K562 (cell line): ENCODE data around the gene IZUMO4. TPM values are rescaled to one million over a fixed set of nuclear protein-coding genes. Genes with fewer than 3 reads are reported as not detected.

ENCODE experiments used
- CBX1 ChIP-seq: sonication (generic); IDR thresholded peaks from 2 replicates; pipeline ENCODE4 v1.6.1; 2016; ENCODE audit warnings: antibody characterized with exemption, low read depth, mild to moderate bottlenecking
- IRF2 ChIP-seq: sonication (generic); formaldehyde crosslinking; IDR thresholded peaks from 2 replicates; pipeline ENCODE4 v1.8.1; 2022; ENCODE audit warnings: mild to moderate bottlenecking, missing genetic modification reagents
- JUN ChIP-seq, 2 experiments: sonication (generic) in 1 of 2; formaldehyde crosslinking in 1 of 2; IDR thresholded peaks; 2 replicates each; pipeline versions ENCODE4 v1.6.1 to v1.8.0; 2012 to 2022; ENCODE audit warnings: borderline replicate concordance in 2 of 2, mild to moderate bottlenecking in 2 of 2, improper control_type of control experiment in 1 of 2, low read depth in 1 of 2, low read length in 1 of 2, missing genetic modification reagents in 1 of 2
- KAT7 ChIP-seq: sonication (generic); formaldehyde crosslinking; IDR thresholded peaks from 2 replicates; pipeline ENCODE4 v1.8.0; 2022; ENCODE audit warnings: missing genetic modification reagents, mild to moderate bottlenecking, borderline replicate concordance
- MED1 ChIP-seq: sonication (generic); formaldehyde crosslinking; IDR thresholded peaks from 2 replicates; pipeline ENCODE4 v1.8.1; 2023; ENCODE audit warnings: missing genetic modification reagents, borderline replicate concordance
- MLLT1 ChIP-seq, 2 experiments: fragments of 450-650 bp; IDR thresholded peaks; 2 replicates each; pipeline ENCODE4 v1.6.1; 2016
- MTF1 ChIP-seq: fragments of 250-450 bp; sonication (Bioruptor Pico); IDR thresholded peaks from 2 replicates; pipeline ENCODE4 v1.9.0; 2021; ENCODE audit warnings: moderate library complexity, mild to moderate bottlenecking, inconsistent platforms, borderline replicate concordance
- NR1H2 ChIP-seq: sonication (generic); formaldehyde crosslinking; IDR thresholded peaks from 2 replicates; pipeline ENCODE4 v1.4.0; 2020; ENCODE audit warnings: mild to moderate bottlenecking, missing genetic modification reagents
- RBM14 ChIP-seq: fragments of 200-400 bp; formaldehyde crosslinking; IDR thresholded peaks from 2 replicates; pipeline ENCODE4 v1.6.1; 2018; ENCODE audit warnings: low read depth, mild to moderate bottlenecking, low read length, moderate library complexity, borderline replicate concordance; ENCODE audit not compliant: insufficient read depth
- RBM15 ChIP-seq: fragments of 200-400 bp; formaldehyde crosslinking; IDR thresholded peaks from 2 replicates; pipeline ENCODE4 v1.6.1; 2018; ENCODE audit warnings: mild to moderate bottlenecking, low read length, moderate library complexity; ENCODE audit not compliant: insufficient read depth
- SAFB ChIP-seq: fragments of 200-400 bp; formaldehyde crosslinking; IDR thresholded peaks from 2 replicates; pipeline ENCODE4 v1.6.1; 2017; ENCODE audit warnings: low read depth, low read length, borderline replicate concordance
- TCF3 ChIP-seq: sonication (generic); formaldehyde crosslinking; IDR thresholded peaks from 2 replicates; pipeline ENCODE4 v1.4.0; 2020; ENCODE audit warnings: mild to moderate bottlenecking, missing genetic modification reagents
- VEZF1 ChIP-seq: fragments of 200-800 bp; sonication (Bioruptor generic); IDR thresholded peaks from 2 replicates; pipeline ENCODE4 v1.6.1; 2017; ENCODE audit warnings: missing genetic modification characterization, missing compliant biosample characterization
- ZFPM2 ChIP-seq: fragments of 250-450 bp; sonication (Bioruptor Pico); IDR thresholded peaks from 2 replicates; pipeline ENCODE4 v1.5.1; 2022; ENCODE audit warnings: mild to moderate bottlenecking
- ZNF24 ChIP-seq: fragments of 450-650 bp; IDR thresholded peaks from 2 replicates; pipeline ENCODE4 v1.6.1; 2016
- ZNF740 ChIP-seq, 3 experiments: fragments of 200-800 bp in 1 of 3; sonication (Bioruptor generic) in 1 of 3; sonication (generic) in 1 of 3; formaldehyde crosslinking in 1 of 3; IDR thresholded peaks; 2 replicates each; pipeline versions ENCODE4 v1.6.1 to v1.8.0; 2016 to 2022; ENCODE audit warnings: mild to moderate bottlenecking in 2 of 3, missing compliant biosample characterization in 2 of 3, missing genetic modification characterization in 2 of 3, missing genetic modification reagents in 1 of 3
- ZNF766 ChIP-seq: fragments of 200-800 bp; sonication (Bioruptor generic); conservative IDR thresholded peaks from 2 replicates; pipeline ENCODE4 v1.6.1; 2016; ENCODE audit warnings: missing genetic modification characterization, missing compliant biosample characterization
- polyA plus RNA-seq, 8 experiments: library from polyadenylated mRNA; depleted of rRNA in 4 of 8; stranded (reverse) in 5 of 8; unstranded in 3 of 8; fragments of >200 nt; fragmentation: Nextera tagmentation in 2 of 8; fragmentation: Illumina TruSeq in 1 of 8; extraction: Ambion mirVana in 2 of 8; extraction: Trizol in 1 of 8; gene quantifications; 2 replicates each; pipeline versions ENCODE4 v1.2.1 to v1.2.3, GENCODE V29; 2011 to 2014; ENCODE audit warnings: inconsistent platforms in 1 of 8, missing spikeins in 1 of 8
- total RNA-seq, 7 experiments: library from RNA; depleted of rRNA in 6 of 7; stranded (reverse); fragments of >200 nt in 6 of 7; fragmentation: Illumina TruSeq in 2 of 7; extraction: Trizol in 2 of 7; gene quantifications; 2 replicates each; pipeline versions ENCODE4 v1.2.1 to v1.2.3, GENCODE V29; 2011 to 2021; ENCODE audit warnings: low replicate concordance in 1 of 7
- TF ChIP-seq, protein P1 (sequence below), 2 experiments: fragments of 450-650 bp; conservative IDR thresholded peaks; 2 replicates each; pipeline ENCODE4 v1.6.1; 2017; ENCODE audit warnings: mild to moderate bottlenecking in 2 of 2, moderate library complexity in 2 of 2
- TF ChIP-seq, protein P2 (sequence below): sonication (generic); formaldehyde crosslinking; IDR thresholded peaks from 2 replicates; pipeline ENCODE4 v1.8.0; 2022; ENCODE audit warnings: mild to moderate bottlenecking, low read depth, missing genetic modification reagents

The IZUMO4 gene
- total and polyA plus RNA-seq, 9 of the 15 experiments (the other 6 are each of a cell fraction or from before 2014, with no cell fraction given) = 0.07 to 3.9 (median 1.2) TPM

DNA sequence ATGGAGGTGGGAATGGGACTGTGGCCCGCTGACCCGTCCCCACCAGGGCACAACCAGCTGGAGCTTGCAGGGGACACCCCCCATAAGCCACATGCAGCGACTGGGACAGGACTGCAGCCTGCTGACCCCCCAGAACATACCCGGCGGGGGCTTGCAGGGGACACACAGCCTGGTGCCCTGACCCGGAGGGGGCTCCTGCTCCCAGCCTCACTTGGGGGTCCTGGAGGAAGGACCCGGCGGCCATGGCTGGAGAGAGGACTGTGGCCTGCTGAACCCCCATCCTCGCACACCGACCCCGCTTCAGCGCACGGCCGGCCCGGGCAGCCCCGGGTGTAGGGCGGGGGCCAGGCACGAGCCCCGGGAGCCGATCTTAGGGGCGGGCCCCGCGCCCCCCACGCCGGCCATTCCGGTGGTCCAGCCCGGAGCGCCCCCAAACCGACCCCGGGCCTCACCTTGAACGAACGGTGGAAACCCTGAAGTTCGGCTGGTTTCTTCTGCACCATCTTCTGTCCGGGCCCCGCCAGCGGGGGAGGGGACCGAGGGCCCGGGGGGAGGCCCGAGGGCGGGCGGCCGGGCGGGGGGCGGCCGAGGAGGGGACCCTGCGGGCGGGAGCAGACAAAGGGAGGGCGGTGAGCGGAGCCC lies 46.2 kb upstream of the IZUMO4 start (continued):
- TF ChIP-seq VEZF1 (CRISPR knock-in tag) (peak; percentile 78), TCF3 (CRISPR knock-in tag) (no peak), JUN (IDR thresholded peaks at IDR 0.05; ENCODE audit: borderline replicate concordance, low read depth, low read length) (no peak), JUN (CRISPR knock-in tag; IDR thresholded peaks at IDR 0.05; ENCODE audit: borderline replicate concordance) (no peak), KAT7 (CRISPR knock-in tag) (peak; percentile 81; the same call in 1 of the 2 replicates), ZNF766 (CRISPR knock-in tag) (peak; percentile 55; the same call in 1 of the 2 replicates), ZNF24 (no peak), RBM15 (0 out of 2 replicates have a peak, but pooled peaks have one; percentile 86), IRF2 (CRISPR knock-in tag) (no peak), ZNF740 (CRISPR knock-in tag; IDR thresholded peaks at IDR 0.05) (peak; percentile 69; the same call in 1 of the 2 replicates), ZNF740 (tag; IDR thresholded peaks at IDR 0.05) (peak in 1 of 2 experiments; percentile 4; a peak in 1 of 4 replicates), NR1H2 (no peak), CBX1 (no peak), RBM14 (0 out of 2 replicates have a peak, but pooled peaks have one; percentile 79), ZFPM2 (CRISPR knock-in tag) (no peak), MED1 (peak; percentile 4; the same call in 1 of the 2 replicates), MLLT1 (IDR thresholded peaks at IDR 0.05) (no peak), MTF1 (CRISPR knock-in tag) (no peak), SAFB (no peak)
- TF ChIP-seq, protein P1, sequence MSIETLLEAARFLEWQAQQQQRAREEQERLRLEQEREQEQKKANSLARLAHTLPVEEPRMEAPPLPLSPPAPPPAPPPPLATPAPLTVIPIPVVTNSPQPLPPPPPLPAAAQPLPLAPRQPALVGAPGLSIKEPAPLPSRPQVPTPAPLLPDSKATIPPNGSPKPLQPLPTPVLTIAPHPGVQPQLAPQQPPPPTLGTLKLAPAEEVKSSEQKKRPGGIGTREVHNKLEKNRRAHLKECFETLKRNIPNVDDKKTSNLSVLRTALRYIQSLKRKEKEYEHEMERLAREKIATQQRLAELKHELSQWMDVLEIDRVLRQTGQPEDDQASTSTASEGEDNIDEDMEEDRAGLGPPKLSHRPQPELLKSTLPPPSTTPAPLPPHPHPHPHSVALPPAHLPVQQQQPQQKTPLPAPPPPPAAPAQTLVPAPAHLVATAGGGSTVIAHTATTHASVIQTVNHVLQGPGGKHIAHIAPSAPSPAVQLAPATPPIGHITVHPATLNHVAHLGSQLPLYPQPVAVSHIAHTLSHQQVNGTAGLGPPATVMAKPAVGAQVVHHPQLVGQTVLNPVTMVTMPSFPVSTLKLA (conservative IDR thresholded peaks at IDR 0.05) = peak in 1 of 2 experiments; percentile 32; a peak in 1 of 4 replicates
- TF ChIP-seq, protein P2, sequence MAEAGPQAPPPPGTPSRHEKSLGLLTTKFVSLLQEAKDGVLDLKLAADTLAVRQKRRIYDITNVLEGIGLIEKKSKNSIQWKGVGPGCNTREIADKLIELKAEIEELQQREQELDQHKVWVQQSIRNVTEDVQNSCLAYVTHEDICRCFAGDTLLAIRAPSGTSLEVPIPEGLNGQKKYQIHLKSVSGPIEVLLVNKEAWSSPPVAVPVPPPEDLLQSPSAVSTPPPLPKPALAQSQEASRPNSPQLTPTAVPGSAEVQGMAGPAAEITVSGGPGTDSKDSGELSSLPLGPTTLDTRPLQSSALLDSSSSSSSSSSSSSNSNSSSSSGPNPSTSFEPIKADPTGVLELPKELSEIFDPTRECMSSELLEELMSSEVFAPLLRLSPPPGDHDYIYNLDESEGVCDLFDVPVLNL (CRISPR knock-in tag) = no peak
